OCI-LY7 (cell line): ENCODE measurements around the gene TRIM37.

ENCODE experiments used
- CTCF ChIP-seq: fragments of 200-600 bp; sonication (generic); conservative IDR thresholded peaks from 2 replicates; pipeline ENCODE4 v1.5.1; 2014; ENCODE audit warnings: mild to moderate bottlenecking, antibody characterized with exemption, low read length, moderate library complexity, mixed read lengths
- EZH2phosphoT487 ChIP-seq: fragments of 200-600 bp; sonication (generic); IDR thresholded peaks from 2 replicates; pipeline ENCODE4 v1.6.1; 2018; ENCODE audit warnings: low read depth, borderline replicate concordance, mild to moderate bottlenecking, mixed run types, antibody characterized with exemption, low read length, moderate library complexity, mixed read lengths

- TF ChIP-seq CTCF = no peak
- no peak for TF ChIP-seq EZH2phosphoT487
Measured at GRCh38 chr17:58989629-58990028, 117.1 kb downstream of the TRIM37 start.
